Breast epithelium (tissue), 3 donors: ENCODE results near the gene ATXN1.

ENCODE experiments used
- CTCF ChIP-seq, 3 donors: fragments of 450-650 bp; IDR thresholded peaks; one replicate each; pipeline ENCODE4 v1.5.1; 2016 to 2017; ENCODE audit warnings: antibody characterized with exemption in 3 of 3, mild to moderate bottlenecking in 3 of 3, moderate library complexity in 3 of 3
- POLR2A ChIP-seq: fragments of 450-650 bp; IDR thresholded peaks from one replicate; pipeline ENCODE4 v1.6.1; 2016; ENCODE audit warnings: antibody characterized with exemption, mild to moderate bottlenecking, moderate library complexity
- POLR2AphosphoS5 ChIP-seq, 3 donors: sonication (generic); formaldehyde crosslinking; IDR thresholded peaks; one replicate each; pipeline ENCODE4 v1.6.1; 2017; ENCODE audit warnings: antibody characterized with exemption in 3 of 3

GRCh38 chr6:16362819-16363589 lies 398.3 kb downstream of the ATXN1 start:
- TF ChIP-seq CTCF (IDR thresholded peaks at IDR 0.05), result no peak
- TF ChIP-seq POLR2AphosphoS5 (IDR thresholded peaks at IDR 0.05), result no peak
- no peak for TF ChIP-seq POLR2A
